Heart left ventricle (tissue), 13 donors: ENCODE data around the gene UGP2.

Experiments used
- POLR2A ChIP-seq, 2 donors: fragments of 450-650 bp; IDR thresholded peaks; one replicate each; pipeline ENCODE4 v1.6.1; 2017; ENCODE audit warnings: antibody characterized with exemption in 2 of 2, mild to moderate bottlenecking in 2 of 2, moderate library complexity in 2 of 2
- TF ChIP-seq, protein P1 (sequence below), 12 donors: fragments of 200-600 bp; sonication (generic) in 4 of 12; IDR thresholded peaks; one replicate each; pipeline versions ENCODE4 v1.5.0 to v1.8.0; 2018 to 2022; ENCODE audit warnings: antibody characterized with exemption in 12 of 12, mild to moderate bottlenecking in 5 of 12
- donor health status: ischemic (EF 13 %, LVEDD 7.1; RV severe dilation, severe dysfunction).
- donor health status: DM: no; HTN: yes; CAD: no.
- donor health status: DM: no; HTN: no; CAD: no.
- donor health status: ischemic (EF 25% LVEDD 6.9; RV normal size, moderate dysfunction).
- donor health status: ischemic (EF 25% LVEDD 5.7; RV mildly dilated, moderate dysfunction).
- donor health status: ischemic (EF 35%, LVEDD 5.7; RV mildly dilated, moderate dysfunction).
- donor health status: nonischemic (EF 11% LVEDD 7.7; RV severe dilation, severe dysfunction).
- donor health status: DM: yes; HTN: yes; CAD: no.
- donor health status: PGD.
- donor health status: ischemic (EF 29% LVEDD 5.4; RV normal size, mild dysfunction).
- donor health status: nonischemic (EF 23%, LVEDD 6.1; RV moderate dilation, normal function).

- TF ChIP-seq, protein P1, sequence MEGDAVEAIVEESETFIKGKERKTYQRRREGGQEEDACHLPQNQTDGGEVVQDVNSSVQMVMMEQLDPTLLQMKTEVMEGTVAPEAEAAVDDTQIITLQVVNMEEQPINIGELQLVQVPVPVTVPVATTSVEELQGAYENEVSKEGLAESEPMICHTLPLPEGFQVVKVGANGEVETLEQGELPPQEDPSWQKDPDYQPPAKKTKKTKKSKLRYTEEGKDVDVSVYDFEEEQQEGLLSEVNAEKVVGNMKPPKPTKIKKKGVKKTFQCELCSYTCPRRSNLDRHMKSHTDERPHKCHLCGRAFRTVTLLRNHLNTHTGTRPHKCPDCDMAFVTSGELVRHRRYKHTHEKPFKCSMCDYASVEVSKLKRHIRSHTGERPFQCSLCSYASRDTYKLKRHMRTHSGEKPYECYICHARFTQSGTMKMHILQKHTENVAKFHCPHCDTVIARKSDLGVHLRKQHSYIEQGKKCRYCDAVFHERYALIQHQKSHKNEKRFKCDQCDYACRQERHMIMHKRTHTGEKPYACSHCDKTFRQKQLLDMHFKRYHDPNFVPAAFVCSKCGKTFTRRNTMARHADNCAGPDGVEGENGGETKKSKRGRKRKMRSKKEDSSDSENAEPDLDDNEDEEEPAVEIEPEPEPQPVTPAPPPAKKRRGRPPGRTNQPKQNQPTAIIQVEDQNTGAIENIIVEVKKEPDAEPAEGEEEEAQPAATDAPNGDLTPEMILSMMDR (IDR thresholded peaks at IDR 0.05) = no peak
- no peak for TF ChIP-seq POLR2A (IDR thresholded peaks at IDR 0.05)
Observed at GRCh38 chr2:63858291-63858690, 16.6 kb downstream of the UGP2 start.
